ENCODE data around the gene ECHS1.

- TF ChIP-seq ATF3 (IDR thresholded peaks at IDR 0.05; ENCODE audit: insufficient read depth, low read depth, low read length) (no peak), CTCF (IDR thresholded peaks at IDR 0.05; ENCODE audit: control extremely low read depth in 1 of 3, insufficient read depth in 1 of 3, low read depth in 1 of 3, low read length in 3 of 3) (no peak), NRF1 (IDR thresholded peaks at IDR 0.05; ENCODE audit: low read depth, low read length) (no peak), SP1 (IDR thresholded peaks at IDR 0.05; ENCODE audit: low read depth, low read length) (no peak), CEBPB (IDR thresholded peaks at IDR 0.05; ENCODE audit: low read depth, low read length) (no peak), POLR2A (IDR thresholded peaks at IDR 0.05; ENCODE audit: control extremely low read depth in 1 of 2, low read depth in 2 of 2, low read length in 2 of 2) (no peak)
Measured at GRCh38 chr10:133343558-133343957, 29.6 kb downstream of the ECHS1 start.
